GM13977 (cell line): Measurements from ENCODE around the gene NCR3LG1.
A peak's percentile ranks its signal among the peaks of the same experiment; 100 is the strongest.

ENCODE experiments used
- DNase-seq: peaks from one replicate; pipeline ENCODE4 v3.0.0; 2012; ENCODE audit warnings: low spot score
- in situ Hi-C: fragments of 300-500 bp; cut with MboI; formaldehyde crosslinking; loops from one replicate; pipeline ENCODE4 v1.12.0; 2022; ENCODE audit warnings: low sequenced_read_pairs, low pct_unique_long_range_greater_than_20kb, mixed read lengths, inconsistent platforms; ENCODE audit not compliant: unreplicated experiment
- TF ChIP-seq, protein P1 (sequence below): IDR thresholded peaks from 2 replicates; pipeline ENCODE4 v1.5.1; 2012; ENCODE audit warnings: mild to moderate bottlenecking, control low read depth; ENCODE audit not compliant: insufficient read depth; ENCODE audit errors: extremely low read depth, missing control alignments

NCR3LG1 gene

DNA sequence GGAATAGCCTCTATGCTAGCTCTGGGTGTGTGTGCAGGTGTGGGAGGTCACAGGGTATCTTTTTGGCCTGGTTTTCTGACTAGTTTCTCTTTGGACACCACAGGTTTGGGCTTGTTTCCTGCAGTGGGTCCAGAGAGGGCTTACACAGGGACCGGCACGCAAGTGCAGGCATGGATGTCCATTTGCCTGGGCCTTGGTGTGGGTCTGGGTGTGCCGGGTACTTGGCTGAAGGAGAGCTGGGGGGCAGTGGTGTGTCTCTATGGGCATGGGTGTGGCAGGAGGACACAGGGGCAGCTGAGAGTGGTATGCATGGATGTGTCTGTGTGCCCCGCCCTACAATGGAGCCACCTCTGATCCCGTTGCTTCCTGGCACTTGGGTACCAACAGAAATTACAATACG, 44.4 kb downstream of the NCR3LG1 start:
- peak; percentile 13 for DNase-seq
- in situ Hi-C loops: no loop called here

DNA sequence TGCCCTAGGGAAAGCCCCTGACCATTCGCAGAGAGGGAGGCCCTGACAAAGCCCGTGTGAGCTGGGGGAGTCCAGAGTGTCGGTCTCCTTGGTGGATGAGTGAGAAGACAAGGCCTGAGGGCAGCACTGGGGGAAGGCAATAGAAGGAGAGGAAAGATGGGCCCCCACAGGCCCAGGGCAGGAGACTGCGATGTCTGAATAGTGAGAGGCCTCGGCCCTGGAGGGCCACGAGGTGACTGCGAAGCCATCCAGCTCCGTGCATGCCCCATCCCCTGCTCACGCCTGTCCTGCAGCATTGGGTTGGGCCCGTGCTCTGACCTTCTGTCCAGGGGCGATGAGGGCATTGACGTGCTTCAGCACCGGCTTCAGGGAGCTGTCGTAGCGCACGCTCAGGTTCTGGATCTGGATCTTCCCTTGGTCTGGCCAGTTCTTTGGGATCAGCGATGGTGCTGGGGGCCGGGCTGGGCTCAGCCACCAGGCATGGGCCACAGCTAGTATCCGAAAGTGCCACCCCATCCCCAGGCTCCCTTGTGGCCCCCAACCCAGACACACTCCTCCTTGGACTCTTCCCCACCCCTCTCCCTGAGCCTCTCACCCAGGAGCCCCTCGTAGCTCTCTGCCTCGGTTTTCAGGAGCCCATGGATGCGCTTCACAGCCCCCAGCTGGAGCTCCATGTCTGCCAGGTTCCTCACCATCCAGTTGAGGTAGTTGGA, 45.2 kb downstream of the NCR3LG1 start:
- in situ Hi-C loops: no loop called here
- peak; percentile 4 for DNase-seq
- TF ChIP-seq, protein P1, sequence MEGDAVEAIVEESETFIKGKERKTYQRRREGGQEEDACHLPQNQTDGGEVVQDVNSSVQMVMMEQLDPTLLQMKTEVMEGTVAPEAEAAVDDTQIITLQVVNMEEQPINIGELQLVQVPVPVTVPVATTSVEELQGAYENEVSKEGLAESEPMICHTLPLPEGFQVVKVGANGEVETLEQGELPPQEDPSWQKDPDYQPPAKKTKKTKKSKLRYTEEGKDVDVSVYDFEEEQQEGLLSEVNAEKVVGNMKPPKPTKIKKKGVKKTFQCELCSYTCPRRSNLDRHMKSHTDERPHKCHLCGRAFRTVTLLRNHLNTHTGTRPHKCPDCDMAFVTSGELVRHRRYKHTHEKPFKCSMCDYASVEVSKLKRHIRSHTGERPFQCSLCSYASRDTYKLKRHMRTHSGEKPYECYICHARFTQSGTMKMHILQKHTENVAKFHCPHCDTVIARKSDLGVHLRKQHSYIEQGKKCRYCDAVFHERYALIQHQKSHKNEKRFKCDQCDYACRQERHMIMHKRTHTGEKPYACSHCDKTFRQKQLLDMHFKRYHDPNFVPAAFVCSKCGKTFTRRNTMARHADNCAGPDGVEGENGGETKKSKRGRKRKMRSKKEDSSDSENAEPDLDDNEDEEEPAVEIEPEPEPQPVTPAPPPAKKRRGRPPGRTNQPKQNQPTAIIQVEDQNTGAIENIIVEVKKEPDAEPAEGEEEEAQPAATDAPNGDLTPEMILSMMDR: no peak

More for the DNA sequence above, 44.4 kb downstream of the NCR3LG1 start:
- TF ChIP-seq, protein P1: no peak

DNA sequence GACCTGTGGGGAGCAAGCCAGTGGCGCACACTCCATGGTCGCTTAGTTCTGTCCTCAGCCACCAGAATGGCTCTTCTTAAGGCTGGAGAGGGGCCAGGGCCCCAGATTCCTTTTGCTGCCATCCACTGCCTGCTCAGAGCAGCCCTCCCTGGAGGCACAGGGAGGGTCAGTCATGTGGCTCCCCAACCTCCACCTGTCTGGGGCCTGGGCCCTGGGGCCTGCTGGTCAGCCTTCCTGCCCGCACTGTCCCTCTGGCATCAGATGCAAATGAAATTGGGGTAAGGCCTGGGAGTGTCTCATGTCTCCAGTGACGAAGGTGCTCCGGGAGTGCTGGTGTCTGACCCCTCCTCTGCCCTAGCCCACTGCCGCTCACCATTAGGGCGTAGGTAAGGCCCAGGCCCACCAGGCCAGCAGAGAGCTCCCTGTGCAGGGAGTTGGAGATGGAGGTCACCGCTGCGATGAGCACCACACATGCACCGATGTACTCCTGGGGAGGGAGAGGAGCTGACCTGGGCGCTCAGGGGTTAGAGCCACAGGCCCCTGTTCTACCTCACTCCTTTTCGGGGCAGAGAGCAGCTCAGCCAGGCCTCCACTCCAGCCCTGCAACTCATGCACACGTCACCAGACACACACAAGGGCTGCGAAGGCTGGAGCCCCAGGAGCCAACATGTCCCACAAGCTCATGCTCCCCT, 45.9 kb downstream of the NCR3LG1 start:
- in situ Hi-C loops: no loop called here
- TF ChIP-seq, protein P1: no peak
- no peak for DNase-seq

DNA sequence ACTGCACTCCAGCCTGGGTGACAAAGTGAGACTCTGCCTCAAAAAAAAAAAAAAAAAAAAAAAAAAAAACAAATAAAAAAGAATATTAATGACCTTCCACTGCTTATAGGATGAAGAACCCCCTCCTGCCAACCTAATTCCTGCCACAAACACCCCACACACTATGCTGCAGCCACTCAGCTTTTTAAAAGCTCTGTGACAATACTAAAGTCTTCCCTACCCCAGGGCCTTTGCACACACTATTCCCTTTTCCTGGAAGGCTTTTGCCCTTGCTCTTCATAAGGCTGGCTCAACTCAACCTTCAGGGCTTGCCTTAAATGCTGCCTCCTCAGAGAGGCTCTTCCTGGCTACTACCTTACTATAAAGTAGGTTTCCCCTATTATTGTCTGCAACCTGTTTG, 47.6 kb downstream of the NCR3LG1 start:
- DNase-seq: no peak
- TF ChIP-seq, protein P1: no peak
- in situ Hi-C loops: no loop called here

DNA sequence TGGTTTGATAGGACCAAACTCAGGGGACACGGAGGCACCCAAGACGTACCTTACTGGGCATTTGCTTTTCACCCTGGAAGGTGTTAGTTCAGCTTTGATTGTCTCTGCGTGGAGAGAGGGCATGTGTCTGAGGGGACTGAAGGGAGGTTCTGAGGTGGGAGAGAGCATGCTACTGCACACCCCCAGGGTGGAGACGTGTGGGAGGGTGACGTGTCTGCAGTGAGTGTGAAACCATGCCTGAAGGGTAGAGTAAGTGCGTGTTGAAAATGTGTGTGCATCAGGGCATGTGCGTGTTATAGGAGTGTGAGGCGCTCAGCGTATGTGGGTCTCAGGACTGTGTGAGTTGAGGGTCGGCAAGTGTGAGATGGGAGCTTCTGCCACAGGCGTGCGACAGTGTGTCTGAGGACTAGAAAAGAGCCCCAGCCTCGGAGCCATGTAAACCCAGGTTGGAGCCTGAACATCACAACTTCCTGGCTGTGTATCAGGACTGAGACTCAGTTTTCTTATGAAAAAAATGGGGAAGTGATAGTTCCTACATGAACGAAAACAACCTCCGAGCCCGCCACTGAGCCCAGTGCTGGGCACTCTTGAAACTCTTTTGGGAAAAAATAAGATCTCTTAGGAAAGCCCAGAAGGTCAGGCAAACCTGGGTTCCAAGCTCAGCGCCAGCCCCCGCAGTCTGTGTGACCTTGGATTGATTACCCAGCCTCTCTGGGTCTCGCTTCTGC, 48.6 kb downstream of the NCR3LG1 start:
- in situ Hi-C loops: no loop called here
- TF ChIP-seq, protein P1: no peak
- DNase-seq: no peak

DNA sequence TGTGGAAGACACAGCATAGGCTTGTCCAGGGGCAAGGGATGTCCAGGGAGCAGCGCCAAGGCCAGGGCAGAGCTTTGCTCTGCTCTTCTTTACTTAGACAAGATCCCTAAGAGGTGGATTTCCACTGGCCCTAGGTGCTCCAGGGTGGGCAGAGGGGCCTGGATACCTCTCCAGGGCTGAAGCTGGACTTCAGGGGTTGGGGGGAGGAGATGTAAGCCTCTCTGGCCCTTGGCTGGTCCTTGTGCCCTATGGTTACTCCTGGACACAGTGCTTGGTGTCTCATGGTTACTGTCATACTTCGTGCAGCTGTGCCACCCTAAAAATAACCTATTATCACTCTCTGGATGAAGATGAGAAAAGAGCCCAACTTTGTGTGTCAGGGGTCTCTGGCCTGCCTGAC, 49.7 kb downstream of the NCR3LG1 start:
- no peak for DNase-seq
- in situ Hi-C loops: no loop called here
- TF ChIP-seq, protein P1: no peak
